Neural cell (in vitro differentiated cells): Measurements from ENCODE around the gene BSN. TPM values are rescaled to one million over a fixed set of nuclear protein-coding genes. Genes with fewer than 3 reads are reported as not detected.

ENCODE experiments used
- H2AFZ ChIP-seq: fragments of 200-600, 300-800 bp; sonication (generic), shearing (Covaris generic); 2 replicates; pipeline ENCODE4 v1.6.0; 2014; ENCODE audit warnings: low read depth, mild to moderate bottlenecking, antibody characterized with exemption, low read length, moderate library complexity
- H3F3A ChIP-seq: fragments of 200-600 bp; shearing (Covaris generic); 2 replicates; pipeline ENCODE4 v1.6.1; 2016; ENCODE audit warnings: mild to moderate bottlenecking, moderate library complexity, mixed read lengths, antibody characterized with exemption, low read length; ENCODE audit not compliant: insufficient read depth, poor library complexity, severe bottlenecking
- H3K27ac ChIP-seq: fragments of 200-600, 300-800 bp; sonication (generic), shearing (Covaris generic); 2 replicates; pipeline ENCODE4 v1.5.1; 2014; ENCODE audit warnings: mild to moderate bottlenecking, low read length, moderate library complexity
- H3K27me3 ChIP-seq: fragments of 300-800, 200-600 bp; sonication (generic), shearing (Covaris generic); 2 replicates; pipeline ENCODE4 v1.6.0; 2014; ENCODE audit warnings: mild to moderate bottlenecking, low read depth, low read length, moderate library complexity; ENCODE audit not compliant: insufficient read depth
- H3K36me3 ChIP-seq: fragments of 300-800, 200-600 bp; sonication (generic), shearing (Covaris generic); 2 replicates; pipeline ENCODE4 v1.5.1; 2014; ENCODE audit warnings: mild to moderate bottlenecking, antibody characterized with exemption, low read length, moderate library complexity; ENCODE audit not compliant: insufficient read depth
- H3K4me2 ChIP-seq: fragments of 300-800, 200-600 bp; sonication (generic), shearing (Covaris generic); 2 replicates; pipeline ENCODE4 v1.6.0; 2014; ENCODE audit warnings: mild to moderate bottlenecking, low read length
- H3K4me3 ChIP-seq: fragments of 300-800, 200-600 bp; sonication (generic), shearing (Covaris generic); 2 replicates; pipeline ENCODE4 v1.5.1; 2014; ENCODE audit warnings: mild to moderate bottlenecking, low read length, moderate library complexity
- H3K79me2 ChIP-seq: fragments of 200-600 bp; shearing (Covaris generic); replicated peaks from 2 replicates; pipeline ENCODE4 v1.6.0; 2014; ENCODE audit warnings: mild to moderate bottlenecking, low read length, moderate library complexity; ENCODE audit not compliant: insufficient read depth
- H3K9ac ChIP-seq: fragments of 300-800, 200-600 bp; sonication (generic), shearing (Covaris generic); 2 replicates; pipeline ENCODE4 v1.6.1; 2016; ENCODE audit warnings: mild to moderate bottlenecking, low read length, mixed read lengths
- H3K9me2 ChIP-seq: fragments of 200-600 bp; shearing (Covaris generic); 2 replicates; pipeline ENCODE4 v1.6.1; 2016; ENCODE audit warnings: mild to moderate bottlenecking, low read length, mixed read lengths; ENCODE audit not compliant: insufficient read depth
- H3K9me3 ChIP-seq: fragments of 200-600, 300-800 bp; sonication (generic), shearing (Covaris generic); 2 replicates; pipeline ENCODE4 v1.6.1; 2016; ENCODE audit warnings: mild to moderate bottlenecking, mixed run types, low read length, moderate library complexity, mixed read lengths
- H4K20me1 ChIP-seq: fragments of 200-600 bp; shearing (Covaris generic); 2 replicates; pipeline ENCODE4 v1.6.1; 2016; ENCODE audit warnings: mild to moderate bottlenecking, mixed run types; ENCODE audit not compliant: insufficient read depth
- EP300 ChIP-seq: fragments of 450-650 bp; conservative IDR thresholded peaks from 2 replicates; pipeline ENCODE4 v1.6.1; 2014; ENCODE audit warnings: antibody characterized with exemption, mild to moderate bottlenecking, moderate library complexity; ENCODE audit not compliant: poor library complexity, severe bottlenecking
- EZH2 ChIP-seq: fragments of 200-600, 300-800 bp; shearing (Covaris generic), sonication (generic); IDR thresholded peaks from 2 replicates; pipeline ENCODE4 v1.6.1; 2014; ENCODE audit warnings: antibody characterized with exemption, low read length, borderline replicate concordance, mild to moderate bottlenecking; ENCODE audit not compliant: insufficient read depth, poor library complexity, severe bottlenecking
- MXI1 ChIP-seq: fragments of 450-650 bp; conservative IDR thresholded peaks from 2 replicates; pipeline ENCODE4 v1.6.1; 2014; ENCODE audit warnings: antibody characterized with exemption, mild to moderate bottlenecking; ENCODE audit not compliant: poor library complexity, severe bottlenecking
- POLR2AphosphoS5 ChIP-seq: IDR thresholded peaks from 2 replicates; pipeline ENCODE4 v1.6.1; 2012
- RAD21 ChIP-seq: fragments of 450-650 bp; conservative IDR thresholded peaks from 2 replicates; pipeline ENCODE4 v1.6.1; 2014; ENCODE audit warnings: antibody characterized with exemption, mild to moderate bottlenecking, moderate library complexity
- SMC3 ChIP-seq: fragments of 450-650 bp; conservative IDR thresholded peaks from 2 replicates; pipeline ENCODE4 v1.6.1; 2014; ENCODE audit warnings: antibody characterized with exemption, mild to moderate bottlenecking, moderate library complexity; ENCODE audit not compliant: poor library complexity
- TAF1 ChIP-seq: IDR thresholded peaks from 2 replicates; pipeline ENCODE4 v1.6.1; 2012; ENCODE audit warnings: low read depth
- polyA plus RNA-seq: library from polyadenylated mRNA; depleted of rRNA; stranded (reverse); fragments of >200 nt; gene quantifications from 2 replicates; pipeline ENCODE4 v1.2.3, GENCODE V29; 2014
- TF ChIP-seq, protein P1 (sequence below): fragments of 450-650 bp; IDR thresholded peaks from 2 replicates; pipeline ENCODE4 v1.5.1; 2014; ENCODE audit warnings: antibody characterized with exemption, mild to moderate bottlenecking, moderate library complexity; ENCODE audit not compliant: poor library complexity, severe bottlenecking
- TF ChIP-seq, protein P2 (sequence below): IDR thresholded peaks from 2 replicates; pipeline ENCODE4 v1.6.1; 2012; ENCODE audit warnings: borderline replicate concordance

BSN gene
- polyA plus RNA-seq, 1 donor from 2014 or later: 2.0 TPM

DNA sequence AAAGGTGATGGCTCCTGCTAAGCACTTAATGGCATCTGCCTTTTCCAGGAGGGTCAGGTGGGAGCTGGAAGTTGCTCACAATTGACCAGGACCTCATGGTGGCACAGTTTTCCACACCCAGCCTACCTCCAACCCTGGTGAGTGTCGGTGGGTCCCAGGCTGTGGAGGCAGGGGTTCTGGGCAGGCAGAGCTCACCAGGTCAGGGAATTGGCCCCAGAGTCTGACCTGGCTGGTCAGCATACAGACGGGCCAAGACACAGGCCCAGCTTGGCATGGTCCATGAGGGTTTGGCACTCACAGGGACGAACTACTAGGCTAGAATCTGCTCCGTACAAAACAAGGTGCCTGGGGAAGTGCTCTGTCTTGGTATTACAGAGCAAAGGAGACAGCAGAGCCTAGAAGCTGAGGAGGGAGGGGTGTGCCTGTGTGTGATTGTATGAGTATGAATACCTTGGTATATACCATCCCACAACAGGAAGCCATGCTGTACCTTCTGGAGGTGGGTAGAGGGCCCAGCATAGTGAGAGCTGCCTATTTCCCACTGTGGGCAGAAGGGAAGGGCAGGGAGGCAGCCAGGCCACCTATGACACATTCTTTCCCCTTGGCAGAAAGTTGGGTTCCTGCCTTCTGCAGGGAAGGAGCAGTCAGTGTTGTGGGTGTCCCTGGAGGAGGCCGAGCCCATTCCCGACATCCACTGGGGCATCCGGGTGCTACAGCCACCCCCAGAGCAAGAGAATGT is 126.4 kb downstream of the BSN start:
- no peaks in the 10 kb centered on the region for H3K9me3 ChIP-seq
- H3F3A ChIP-seq: no peaks in the 10 kb centered on the region
- H3K9me2 ChIP-seq: no peaks in the 10 kb centered on the region
- no peaks in the 10 kb centered on the region for H4K20me1 ChIP-seq
- no peak overlapping the region for H3K4me2 ChIP-seq
- H3K36me3 ChIP-seq: no peaks in the 10 kb centered on the region
- no peak for TF ChIP-seq POLR2AphosphoS5
- TF ChIP-seq, protein P1, sequence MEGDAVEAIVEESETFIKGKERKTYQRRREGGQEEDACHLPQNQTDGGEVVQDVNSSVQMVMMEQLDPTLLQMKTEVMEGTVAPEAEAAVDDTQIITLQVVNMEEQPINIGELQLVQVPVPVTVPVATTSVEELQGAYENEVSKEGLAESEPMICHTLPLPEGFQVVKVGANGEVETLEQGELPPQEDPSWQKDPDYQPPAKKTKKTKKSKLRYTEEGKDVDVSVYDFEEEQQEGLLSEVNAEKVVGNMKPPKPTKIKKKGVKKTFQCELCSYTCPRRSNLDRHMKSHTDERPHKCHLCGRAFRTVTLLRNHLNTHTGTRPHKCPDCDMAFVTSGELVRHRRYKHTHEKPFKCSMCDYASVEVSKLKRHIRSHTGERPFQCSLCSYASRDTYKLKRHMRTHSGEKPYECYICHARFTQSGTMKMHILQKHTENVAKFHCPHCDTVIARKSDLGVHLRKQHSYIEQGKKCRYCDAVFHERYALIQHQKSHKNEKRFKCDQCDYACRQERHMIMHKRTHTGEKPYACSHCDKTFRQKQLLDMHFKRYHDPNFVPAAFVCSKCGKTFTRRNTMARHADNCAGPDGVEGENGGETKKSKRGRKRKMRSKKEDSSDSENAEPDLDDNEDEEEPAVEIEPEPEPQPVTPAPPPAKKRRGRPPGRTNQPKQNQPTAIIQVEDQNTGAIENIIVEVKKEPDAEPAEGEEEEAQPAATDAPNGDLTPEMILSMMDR: no peak
- TF ChIP-seq TAF1: no peak
- TF ChIP-seq RAD21: no peak
- TF ChIP-seq EP300: no peak
- no peak for TF ChIP-seq SMC3
- no peak for TF ChIP-seq EZH2
- TF ChIP-seq, protein P2, sequence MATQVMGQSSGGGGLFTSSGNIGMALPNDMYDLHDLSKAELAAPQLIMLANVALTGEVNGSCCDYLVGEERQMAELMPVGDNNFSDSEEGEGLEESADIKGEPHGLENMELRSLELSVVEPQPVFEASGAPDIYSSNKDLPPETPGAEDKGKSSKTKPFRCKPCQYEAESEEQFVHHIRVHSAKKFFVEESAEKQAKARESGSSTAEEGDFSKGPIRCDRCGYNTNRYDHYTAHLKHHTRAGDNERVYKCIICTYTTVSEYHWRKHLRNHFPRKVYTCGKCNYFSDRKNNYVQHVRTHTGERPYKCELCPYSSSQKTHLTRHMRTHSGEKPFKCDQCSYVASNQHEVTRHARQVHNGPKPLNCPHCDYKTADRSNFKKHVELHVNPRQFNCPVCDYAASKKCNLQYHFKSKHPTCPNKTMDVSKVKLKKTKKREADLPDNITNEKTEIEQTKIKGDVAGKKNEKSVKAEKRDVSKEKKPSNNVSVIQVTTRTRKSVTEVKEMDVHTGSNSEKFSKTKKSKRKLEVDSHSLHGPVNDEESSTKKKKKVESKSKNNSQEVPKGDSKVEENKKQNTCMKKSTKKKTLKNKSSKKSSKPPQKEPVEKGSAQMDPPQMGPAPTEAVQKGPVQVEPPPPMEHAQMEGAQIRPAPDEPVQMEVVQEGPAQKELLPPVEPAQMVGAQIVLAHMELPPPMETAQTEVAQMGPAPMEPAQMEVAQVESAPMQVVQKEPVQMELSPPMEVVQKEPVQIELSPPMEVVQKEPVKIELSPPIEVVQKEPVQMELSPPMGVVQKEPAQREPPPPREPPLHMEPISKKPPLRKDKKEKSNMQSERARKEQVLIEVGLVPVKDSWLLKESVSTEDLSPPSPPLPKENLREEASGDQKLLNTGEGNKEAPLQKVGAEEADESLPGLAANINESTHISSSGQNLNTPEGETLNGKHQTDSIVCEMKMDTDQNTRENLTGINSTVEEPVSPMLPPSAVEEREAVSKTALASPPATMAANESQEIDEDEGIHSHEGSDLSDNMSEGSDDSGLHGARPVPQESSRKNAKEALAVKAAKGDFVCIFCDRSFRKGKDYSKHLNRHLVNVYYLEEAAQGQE: no peak
- no peaks in the 10 kb centered on the region for H3K79me2 ChIP-seq
- no peak overlapping the region for H3K27ac ChIP-seq
- H2AFZ ChIP-seq: no peak overlapping the region
- no peak overlapping the region for H3K9ac ChIP-seq
- no peak overlapping the region for H3K4me3 ChIP-seq
- no peaks in the 10 kb centered on the region for H3K27me3 ChIP-seq

DNA sequence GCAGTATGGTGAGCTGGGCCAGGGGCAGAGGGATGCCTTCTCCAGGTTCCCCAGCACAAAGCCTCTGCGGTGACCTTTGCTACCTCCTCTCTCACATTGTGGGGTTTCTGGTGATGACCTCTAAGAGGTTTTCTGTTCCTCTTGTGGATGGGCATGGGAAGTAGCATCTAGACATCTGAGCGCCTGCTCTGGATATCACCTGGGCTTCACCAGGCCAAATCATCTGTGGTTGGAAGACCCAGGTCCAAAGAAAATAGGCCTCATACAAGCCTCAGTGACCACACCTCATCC is 126.9 kb downstream of the BSN start:
- no peaks in the 10 kb centered on the region for H3K36me3 ChIP-seq
- H3K27me3 ChIP-seq: no peaks in the 10 kb centered on the region
- H3K4me2 ChIP-seq: no peak overlapping the region
- H3K9me3 ChIP-seq: no peaks in the 10 kb centered on the region
- H3K79me2 ChIP-seq: no peaks in the 10 kb centered on the region
- no peak for TF ChIP-seq TAF1
- TF ChIP-seq, protein P1: no peak
- no peak for TF ChIP-seq SMC3
- TF ChIP-seq RAD21: no peak
- no peak for TF ChIP-seq EZH2
- TF ChIP-seq EP300: no peak
- TF ChIP-seq MXI1: no peak
- no peak for TF ChIP-seq POLR2AphosphoS5
- TF ChIP-seq, protein P2: no peak
- no peaks in the 10 kb centered on the region for H3F3A ChIP-seq
- H3K9me2 ChIP-seq: no peaks in the 10 kb centered on the region
- H4K20me1 ChIP-seq: no peaks in the 10 kb centered on the region
- H3K9ac ChIP-seq: no peak overlapping the region
- no peak overlapping the region for H3K4me3 ChIP-seq
- H3K27ac ChIP-seq: no peak overlapping the region
- no peak overlapping the region for H2AFZ ChIP-seq
